Limb (tissue), 2 donors: ENCODE results near the gene UFD1.
A peak's percentile ranks its signal among the peaks of the same experiment; 100 is the strongest.
"Not testable (repeated sequence)": the region's sequence is repeated elsewhere in the genome, so short reads cannot be mapped to it uniquely, and the experiment has no call there.

Source experiments
- DNase-seq, 2 donors: peaks; one replicate each; pipeline ENCODE4 v3.0.0-alpha.2; 2016; ENCODE audit errors: extremely low spot score in 2 of 2

UFD1 gene

DNA sequence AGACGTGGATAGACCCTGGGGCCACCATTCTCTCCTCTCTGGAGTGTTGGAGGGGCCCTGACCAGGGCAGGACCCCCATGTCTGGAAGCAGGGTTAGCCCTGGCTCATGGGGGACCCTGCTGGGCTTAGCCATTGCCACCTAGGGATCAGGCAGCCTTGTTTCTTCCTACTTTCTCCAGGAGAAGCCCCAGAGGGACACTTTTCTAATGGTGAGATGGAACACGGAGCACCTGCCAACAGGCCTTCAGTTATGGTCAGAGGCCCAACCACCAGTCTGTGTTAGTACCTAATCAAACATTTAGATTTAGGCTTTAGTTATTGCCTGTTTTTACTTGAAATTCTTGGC, 29.6 kb downstream of the UFD1 start:
- DNase-seq = no peak

DNA sequence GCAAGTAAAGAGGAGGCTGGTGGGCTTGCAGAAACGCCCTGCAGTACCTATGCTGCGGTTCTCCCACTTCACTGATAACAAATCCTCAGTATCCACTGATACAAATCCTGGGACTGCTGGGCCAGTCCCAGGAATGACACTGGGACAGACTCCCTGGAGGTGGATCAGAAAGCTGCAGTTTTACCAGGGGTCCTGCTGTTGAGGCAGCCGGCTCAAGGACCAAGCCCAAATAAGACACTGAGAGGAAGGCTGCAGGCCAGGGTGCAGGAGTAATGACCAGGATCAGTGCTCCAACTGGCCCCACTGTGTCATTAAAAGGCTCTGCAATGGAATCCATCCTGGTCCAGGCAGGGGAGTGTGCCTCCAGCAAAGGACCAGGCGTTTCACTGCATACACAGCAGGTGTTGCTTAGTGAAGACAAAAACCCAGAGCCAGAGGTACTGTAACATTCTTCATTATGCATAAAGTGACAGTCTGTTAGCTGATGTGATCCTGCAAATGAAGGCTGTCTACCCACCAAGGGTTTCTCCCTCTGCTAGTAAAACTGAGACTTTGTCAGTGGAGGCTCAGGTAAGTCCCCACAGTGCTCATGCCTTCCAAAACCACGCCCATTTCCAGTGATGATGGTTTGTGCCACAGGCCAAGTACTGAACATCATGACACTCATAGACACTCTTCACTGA, 30.1 kb downstream of the UFD1 start:
- no peak for DNase-seq

GRCh38 chr22:19448076-19448607, 30.9 kb downstream of the UFD1 start:
- peak; percentile 36 to 70 for DNase-seq

DNA sequence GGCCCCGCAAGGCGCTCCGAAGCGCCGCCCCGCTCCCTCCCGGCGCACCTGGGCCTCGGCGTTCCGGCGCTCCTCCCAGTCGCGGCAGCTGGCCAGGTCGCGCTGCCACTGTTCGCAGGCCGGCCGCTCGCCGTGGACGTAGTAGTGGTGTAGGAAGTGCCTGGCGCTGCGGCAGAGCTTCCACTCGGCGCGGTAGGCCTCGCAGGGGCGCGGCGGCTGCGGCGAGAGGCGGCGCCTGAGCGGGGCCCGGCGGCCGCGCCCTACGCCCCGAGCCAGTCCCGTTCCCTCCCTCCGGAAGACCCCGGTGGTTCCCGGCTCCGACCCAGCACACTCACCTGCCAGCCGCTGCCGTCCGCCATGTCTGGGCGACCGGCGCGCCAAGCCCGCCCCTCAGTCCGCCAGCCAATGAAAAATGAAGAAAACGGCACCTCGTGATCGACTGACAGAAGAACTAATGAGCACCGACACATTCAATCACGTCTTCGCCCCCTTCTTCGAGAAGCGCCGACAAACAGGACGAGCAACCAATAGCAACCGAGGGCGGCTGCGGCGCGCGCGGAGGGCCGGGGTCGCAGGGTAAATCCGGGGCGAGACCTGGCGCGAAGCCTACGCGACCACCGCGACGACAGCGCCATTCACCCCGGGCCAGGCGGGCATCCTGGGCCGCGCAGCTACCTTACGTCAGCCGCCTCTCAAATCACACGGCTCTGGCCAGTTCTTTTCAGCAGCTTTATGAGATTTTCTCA, 31.5 kb downstream of the UFD1 start, which contains the start of gene C22orf39:
Gene C22orf39, minus strand, starts transcription at position 382 of the 746 bp plus-strand sequence. Its CDS starts 23 bp downstream, at position 359.
- peak; percentile 92 to 95 for DNase-seq

- no peak for DNase-seq
Measured at GRCh38 chr22:19446603-19447329, 32.2 kb downstream of the UFD1 start.

- not testable (repeated sequence) for DNase-seq
Measured at GRCh38 chr22:19445279-19445982, 33.6 kb downstream of the UFD1 start.

GRCh38 chr22:19443544-19444211, 35.3 kb downstream of the UFD1 start:
- no peak for DNase-seq

- DNase-seq = no peak
Measured at GRCh38 chr22:19442166-19442565, 36.8 kb downstream of the UFD1 start.

DNA sequence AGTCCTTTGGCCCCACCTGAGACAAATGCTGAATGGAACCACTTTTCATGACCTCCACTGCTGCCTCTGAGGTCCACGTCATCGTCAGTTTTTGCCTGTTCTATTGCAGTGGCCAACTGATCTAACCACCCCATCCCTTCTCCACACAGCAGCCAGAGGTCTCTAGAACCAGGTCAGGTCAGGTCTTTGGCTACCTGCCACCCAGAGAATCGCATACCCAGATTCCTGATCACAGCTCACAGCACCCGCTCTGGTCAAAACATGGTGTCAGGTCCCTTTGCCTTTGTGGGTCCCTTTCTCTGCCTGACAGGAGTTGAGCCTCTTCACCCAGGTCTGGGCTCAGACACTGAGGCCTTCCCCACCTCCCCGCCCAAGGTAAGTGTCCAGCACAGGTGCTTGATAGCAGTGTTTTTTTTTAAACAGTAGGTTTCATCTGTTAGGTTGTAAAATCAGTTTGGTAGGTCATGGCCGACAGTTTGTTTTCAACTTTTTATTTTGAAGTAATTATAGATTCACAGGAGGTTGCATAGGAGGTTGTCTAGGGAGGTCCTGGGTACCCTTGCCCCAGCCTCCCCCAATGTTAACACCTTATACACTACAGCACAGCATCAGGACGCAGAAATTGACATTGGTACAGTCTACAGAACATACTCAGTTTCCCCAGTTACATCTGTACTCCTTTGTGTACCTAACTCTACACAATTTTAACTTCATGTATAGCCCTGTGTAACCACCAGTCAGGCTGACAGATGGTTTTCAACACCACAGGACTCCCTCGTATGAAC, 38.4 kb downstream of the UFD1 start:
- no peak for DNase-seq

GRCh38 chr22:19438298-19438697, 40.7 kb downstream of the UFD1 start:
- no peak for DNase-seq

DNA sequence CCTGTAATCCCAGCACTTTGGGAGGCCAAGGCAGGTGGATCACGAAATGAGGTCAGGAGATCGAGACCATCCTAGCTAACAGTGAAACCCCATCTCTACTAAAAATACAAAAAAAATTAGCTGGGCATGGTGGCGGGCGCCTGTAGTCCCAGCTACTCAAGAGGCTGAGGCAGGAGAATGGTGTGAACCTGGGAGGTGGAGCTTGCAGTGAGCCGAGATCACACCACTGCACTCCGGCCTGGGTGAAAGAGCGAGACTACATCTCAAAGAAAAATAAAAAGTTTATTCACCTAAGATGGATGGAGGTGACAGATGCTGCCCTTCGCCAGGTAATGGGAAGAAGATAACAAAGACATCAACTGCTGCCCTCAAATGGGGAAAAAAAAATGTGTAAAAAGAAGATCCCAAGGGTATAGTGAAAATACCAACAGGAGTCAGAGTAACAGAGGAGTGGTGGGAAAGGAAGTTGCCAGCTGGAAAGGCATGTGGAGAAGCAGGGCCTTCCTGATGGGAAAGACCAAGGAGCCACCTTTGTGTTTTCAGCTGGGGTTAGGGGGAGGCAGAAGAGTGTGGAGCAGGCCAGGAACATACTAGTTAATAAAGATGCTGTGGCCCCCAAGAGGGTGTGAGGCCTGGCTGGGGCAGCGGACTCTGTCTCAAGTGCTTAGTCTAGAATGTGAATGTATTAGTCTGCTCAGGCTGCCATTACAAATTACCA, 42.4 kb downstream of the UFD1 start:
- DNase-seq = not testable (repeated sequence)

DNA sequence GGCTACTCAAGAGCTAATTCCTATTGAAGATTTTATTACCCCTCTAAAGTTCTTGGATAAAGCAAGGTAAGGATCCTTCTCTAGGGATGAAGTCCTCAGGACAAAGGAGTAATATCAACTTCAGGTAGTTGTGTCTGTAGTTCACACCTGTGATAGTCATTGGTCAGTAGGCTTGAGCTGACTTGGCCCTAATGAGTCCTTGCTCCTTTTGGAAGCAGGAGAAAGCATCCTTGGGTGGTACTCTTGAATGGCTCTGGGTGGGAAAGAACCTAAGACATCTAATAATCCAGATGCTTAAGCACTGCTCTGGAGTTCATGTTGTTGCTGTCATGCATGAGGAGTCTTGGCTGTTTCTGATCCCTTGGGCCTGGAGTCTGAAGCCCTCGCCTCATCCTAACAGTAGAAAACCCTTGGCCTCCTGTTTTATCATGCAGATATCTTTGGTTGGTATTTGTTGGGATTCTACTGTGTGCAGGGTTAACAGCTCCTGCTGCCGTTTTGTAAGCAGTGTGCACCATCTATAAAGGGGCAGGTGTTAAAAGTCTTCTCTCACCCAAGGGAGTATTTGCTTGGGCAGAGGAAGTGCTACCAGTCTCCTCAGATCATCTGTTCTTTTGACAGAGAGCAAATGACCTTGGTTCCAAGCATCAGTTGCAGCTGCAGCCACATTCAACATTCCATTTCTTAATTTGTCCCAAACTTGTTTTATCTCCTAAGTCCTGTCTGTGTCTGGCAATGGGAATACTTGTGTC, 44.0 kb downstream of the UFD1 start:
- DNase-seq = no peak

GRCh38 chr22:19434401-19434800, 44.6 kb downstream of the UFD1 start:
- no peak for DNase-seq

DNA sequence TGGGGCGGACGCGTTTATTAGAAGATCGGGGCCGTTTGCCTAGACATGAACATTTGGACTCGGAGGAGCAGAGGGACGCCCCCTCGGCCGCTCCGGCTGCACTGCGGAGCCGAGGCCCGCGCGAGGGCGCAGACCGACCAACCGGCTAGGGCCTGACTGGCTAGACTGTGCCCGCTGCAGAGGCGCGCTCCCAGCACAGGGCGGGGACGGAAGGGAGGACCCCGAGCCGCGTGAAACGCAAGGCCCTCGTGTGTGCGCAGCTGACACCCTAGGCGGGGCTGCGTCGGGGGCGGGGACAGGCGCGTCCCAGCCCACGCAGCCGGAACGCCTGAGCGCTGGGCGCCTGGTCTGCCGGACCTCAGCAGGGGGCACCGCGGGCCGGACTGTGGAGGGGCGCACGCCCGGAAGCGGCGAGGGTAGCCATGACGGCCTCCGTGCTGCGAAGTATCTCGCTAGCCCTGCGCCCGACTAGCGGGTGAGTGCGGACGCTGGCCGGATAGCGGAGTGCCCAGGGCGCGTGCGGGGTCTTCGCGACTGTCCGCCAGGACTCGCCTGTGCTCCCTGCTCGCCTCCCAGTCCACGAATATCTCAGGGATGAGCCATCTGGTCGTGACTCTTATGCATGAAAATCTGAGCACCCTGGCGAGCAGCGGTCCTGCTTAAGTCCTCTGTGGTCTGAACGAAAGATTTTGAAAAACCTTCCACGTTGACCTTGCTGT, 46.7 kb downstream of the UFD1 start, which contains the start of gene MRPL40:
Gene MRPL40, plus strand, starts transcription at position 413 of the 719 bp plus-strand sequence. Its CDS starts 10 bp downstream, at position 423.
- peak; percentile 92 to 95 for DNase-seq

GRCh38 chr22:19431649-19432132, 47.3 kb downstream of the UFD1 start, which contains the start of gene HIRA:
TSS of gene HIRA (minus strand) at chr22:19431733. CDS start at chr22:19431476, 257 bp downstream.
- DNase-seq = peak; percentile 62 to 92

GRCh38 chr22:19430890-19431541, 48.0 kb downstream of the UFD1 start:
- DNase-seq = peak in 1 of 2 donors; percentile 56
